HEK293T (cell line): ENCODE data around the gene GALNT15.

Source experiments
- BHLHE40 ChIP-seq: fragments of 450-650 bp; IDR thresholded peaks from 2 replicates; pipeline ENCODE4 v1.6.1; 2016; ENCODE audit warnings: mild to moderate bottlenecking, moderate library complexity, borderline replicate concordance
- CTBP1 ChIP-seq: fragments of 450-650 bp; IDR thresholded peaks from 2 replicates; pipeline ENCODE4 v1.6.1; 2016; ENCODE audit warnings: borderline replicate concordance
- FOXA1 ChIP-seq: fragments of 450-650 bp; IDR thresholded peaks from 2 replicates; pipeline ENCODE4 v1.6.1; 2016; ENCODE audit warnings: mild to moderate bottlenecking
- FOXK2 ChIP-seq: fragments of 450-650 bp; IDR thresholded peaks from 2 replicates; pipeline ENCODE4 v1.6.1; 2016; ENCODE audit warnings: mild to moderate bottlenecking
- HDGF ChIP-seq: fragments of 450-650 bp; IDR thresholded peaks from 2 replicates; pipeline ENCODE4 v1.6.1; 2017; ENCODE audit warnings: antibody characterized with exemption, borderline replicate concordance
- L3MBTL2 ChIP-seq: fragments of 450-650 bp; conservative IDR thresholded peaks from 2 replicates; pipeline ENCODE4 v1.6.1; 2016; ENCODE audit warnings: mild to moderate bottlenecking
- LEF1 ChIP-seq: fragments of 450-650 bp; IDR thresholded peaks from 2 replicates; pipeline ENCODE4 v1.6.1; 2017; ENCODE audit warnings: mild to moderate bottlenecking, borderline replicate concordance
- SP1 ChIP-seq: fragments of 450-650 bp; IDR thresholded peaks from 2 replicates; pipeline ENCODE4 v1.6.1; 2017
- SUZ12 ChIP-seq: fragments of 450-650 bp; IDR thresholded peaks from 2 replicates; pipeline ENCODE4 v1.6.1; 2016; ENCODE audit warnings: mild to moderate bottlenecking
- TARDBP ChIP-seq: fragments of 450-650 bp; IDR thresholded peaks from 2 replicates; pipeline ENCODE4 v1.6.1; 2016
- ZNF384 ChIP-seq: fragments of 450-650 bp; IDR thresholded peaks from 2 replicates; pipeline ENCODE4 v1.6.1; 2016
- TF ChIP-seq, protein P1 (sequence below): fragments of 450-650 bp; IDR thresholded peaks from 2 replicates; pipeline ENCODE4 v1.6.1; 2016

DNA sequence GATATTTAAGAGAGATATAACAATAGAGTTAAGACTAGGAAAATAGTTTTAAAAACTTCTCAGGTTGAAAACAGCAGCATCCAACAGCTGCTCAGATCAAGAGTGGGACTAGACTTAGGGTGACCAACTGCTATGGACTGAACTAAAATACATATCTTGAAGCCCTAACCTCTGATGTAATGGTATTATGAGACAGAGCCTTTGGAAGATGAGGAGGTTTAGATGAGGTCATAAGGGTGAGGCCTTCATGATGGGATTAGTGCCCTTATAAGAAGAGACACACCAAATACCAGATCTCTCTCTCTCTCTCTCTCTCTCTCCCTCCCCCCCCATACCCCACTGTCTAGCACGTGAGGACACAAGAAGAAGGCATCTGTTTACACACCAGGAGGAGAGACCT, 37.4 kb upstream of the GALNT15 start:
- TF ChIP-seq FOXK2 (no peak), L3MBTL2 (no peak), SUZ12 (no peak), TARDBP (no peak), CTBP1 (no peak), BHLHE40 (no peak), ZNF384 (no peak), SP1 (no peak), LEF1 (no peak), FOXA1 (no peak), HDGF (no peak)
- TF ChIP-seq, protein P1, sequence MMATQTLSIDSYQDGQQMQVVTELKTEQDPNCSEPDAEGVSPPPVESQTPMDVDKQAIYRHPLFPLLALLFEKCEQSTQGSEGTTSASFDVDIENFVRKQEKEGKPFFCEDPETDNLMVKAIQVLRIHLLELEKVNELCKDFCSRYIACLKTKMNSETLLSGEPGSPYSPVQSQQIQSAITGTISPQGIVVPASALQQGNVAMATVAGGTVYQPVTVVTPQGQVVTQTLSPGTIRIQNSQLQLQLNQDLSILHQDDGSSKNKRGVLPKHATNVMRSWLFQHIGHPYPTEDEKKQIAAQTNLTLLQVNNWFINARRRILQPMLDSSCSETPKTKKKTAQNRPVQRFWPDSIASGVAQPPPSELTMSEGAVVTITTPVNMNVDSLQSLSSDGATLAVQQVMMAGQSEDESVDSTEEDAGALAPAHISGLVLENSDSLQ: no peak
